HepG2 (cell line): Measurements from ENCODE around the gene MCEE. TPM values are rescaled to one million over a fixed set of nuclear protein-coding genes. Genes with fewer than 3 reads are reported as not detected.
A peak's percentile ranks its signal among the peaks of the same experiment; 100 is the strongest.

Source experiments
- HMG20A ChIP-seq: IDR thresholded peaks from 2 replicates; pipeline ENCODE4 v1.6.1; 2016; ENCODE audit warnings: borderline replicate concordance
- MBD4 ChIP-seq: IDR thresholded peaks from 2 replicates; pipeline ENCODE4 v1.6.1; 2012; ENCODE audit warnings: low read length, inconsistent platforms, borderline replicate concordance
- MED8 ChIP-seq: sonication (generic); formaldehyde crosslinking; IDR thresholded peaks from 2 replicates; pipeline ENCODE4 v1.8.1; 2023; ENCODE audit warnings: mild to moderate bottlenecking, missing genetic modification reagents; ENCODE audit not compliant: insufficient replicate concordance
- NR2F2 ChIP-seq: IDR thresholded peaks from 2 replicates; pipeline ENCODE4 v1.6.1; 2012; ENCODE audit warnings: low read depth, inconsistent platforms, borderline replicate concordance
- ONECUT2 ChIP-seq: sonication (generic); formaldehyde crosslinking; IDR thresholded peaks from 2 replicates; pipeline ENCODE4 v1.4.0; 2020; ENCODE audit warnings: missing genetic modification reagents
- PHF8 ChIP-seq: sonication (generic); formaldehyde crosslinking; IDR thresholded peaks from 2 replicates; pipeline ENCODE4 v1.5.0; 2020; ENCODE audit warnings: missing genetic modification reagents
- POLR2A ChIP-seq, 2 experiments: IDR thresholded peaks; 2 replicates each; pipeline ENCODE4 v1.6.1; 2011; ENCODE audit warnings: low read depth in 2 of 2, low read length in 2 of 2, mild to moderate bottlenecking in 1 of 2, moderate library complexity in 1 of 2; ENCODE audit not compliant: insufficient read depth in 1 of 2
- TAF1 ChIP-seq: sonication (generic); formaldehyde crosslinking; IDR thresholded peaks from 2 replicates; pipeline ENCODE4 v1.4.0; 2020; ENCODE audit warnings: missing genetic modification reagents
- ZFX ChIP-seq: sonication (generic); formaldehyde crosslinking; IDR thresholded peaks from 2 replicates; pipeline ENCODE4 v1.4.0; 2020; ENCODE audit warnings: mild to moderate bottlenecking, low read depth, missing genetic modification reagents, moderate library complexity
- ZFY ChIP-seq: sonication (generic); formaldehyde crosslinking; IDR thresholded peaks from 2 replicates; pipeline ENCODE4 v1.4.0; 2020; ENCODE audit warnings: missing genetic modification reagents
- ZNF335 ChIP-seq: sonication (generic); formaldehyde crosslinking; IDR thresholded peaks from 2 replicates; pipeline ENCODE4 v1.4.0; 2020; ENCODE audit warnings: missing genetic modification reagents
- polyA plus RNA-seq, 8 experiments: library from polyadenylated mRNA; depleted of rRNA in 3 of 8; stranded (reverse) in 7 of 8; unstranded in 1 of 8; fragments of >200 nt; fragmentation: Illumina TruSeq in 4 of 8; extraction: Trizol in 4 of 8; gene quantifications; 2 replicates each; pipeline versions ENCODE4 v1.2.1 to v1.2.3, GENCODE V29; 2011 to 2016; ENCODE audit warnings: low read depth in 4 of 8, missing spikeins in 1 of 8, mixed read lengths in 1 of 8; ENCODE audit not compliant: insufficient read depth in 1 of 8
- total RNA-seq, 5 experiments: library from RNA; depleted of rRNA; stranded (reverse); fragments of >200 nt; fragmentation: Illumina TruSeq; extraction: Trizol; gene quantifications; 2 replicates each; pipeline ENCODE4 v1.2.3, GENCODE V29; 2016; ENCODE audit warnings: low read depth in 1 of 5
- TF ChIP-seq, protein P1 (sequence below): sonication (generic); formaldehyde crosslinking; IDR thresholded peaks from 2 replicates; pipeline ENCODE4 v1.4.0; 2020; ENCODE audit warnings: missing genetic modification reagents, borderline replicate concordance
- TF ChIP-seq, protein P2 (sequence below): sonication (generic); formaldehyde crosslinking; IDR thresholded peaks from 2 replicates; pipeline ENCODE4 v1.4.0; 2020; ENCODE audit warnings: missing genetic modification reagents
- TF ChIP-seq, protein P3 (sequence below): sonication (generic); formaldehyde crosslinking; IDR thresholded peaks from 2 replicates; pipeline ENCODE4 v1.5.1; 2020; ENCODE audit warnings: mild to moderate bottlenecking, missing genetic modification reagents, borderline replicate concordance
- TF ChIP-seq, protein P4 (sequence below): sonication (generic); formaldehyde crosslinking; IDR thresholded peaks from 2 replicates; pipeline ENCODE4 v1.4.0; 2020; ENCODE audit warnings: missing genetic modification reagents

The MCEE gene
- total and polyA plus RNA-seq, 2 of the 13 experiments (the other 11 are each of a cell fraction or from before 2014, with no cell fraction given) = 32.0 to 66.9 TPM

DNA sequence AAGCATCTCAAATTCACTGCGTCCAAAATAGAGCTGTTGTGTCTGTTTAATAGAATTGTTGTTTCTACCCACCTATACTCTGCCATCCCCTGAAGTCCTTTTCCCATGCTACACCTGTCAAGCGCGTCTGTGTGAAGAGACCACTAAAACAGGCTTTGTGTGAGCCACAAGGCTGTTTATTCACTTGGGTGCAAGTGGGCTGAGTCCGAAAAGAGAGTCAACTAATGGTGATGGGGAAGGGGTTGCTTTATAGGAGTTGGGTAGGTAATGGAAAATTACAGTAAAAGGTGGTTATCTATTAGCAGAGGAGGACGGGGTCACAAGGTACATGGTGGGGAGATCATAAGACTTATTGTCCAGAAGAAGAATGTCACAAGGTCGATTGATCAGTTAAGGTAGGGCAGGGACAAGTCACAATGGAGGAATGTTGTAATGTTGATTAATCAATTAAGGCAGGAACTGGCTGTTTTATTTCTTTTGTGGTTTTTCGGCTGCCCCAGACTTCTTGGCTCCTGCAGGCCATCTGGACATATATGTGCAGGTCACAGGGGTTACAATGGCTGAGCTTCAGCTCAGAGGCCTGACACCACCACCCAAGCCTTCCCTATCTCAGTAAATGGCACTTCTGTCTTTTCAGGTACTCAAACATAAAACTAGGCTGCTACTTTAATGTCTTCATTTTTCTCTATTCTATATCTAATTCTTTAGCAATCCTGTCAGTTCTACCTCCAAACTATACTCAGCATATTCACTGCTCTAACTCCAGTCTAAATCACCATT, 1.5 kb upstream of the MCEE start (continued):
- TF ChIP-seq, protein P1, sequence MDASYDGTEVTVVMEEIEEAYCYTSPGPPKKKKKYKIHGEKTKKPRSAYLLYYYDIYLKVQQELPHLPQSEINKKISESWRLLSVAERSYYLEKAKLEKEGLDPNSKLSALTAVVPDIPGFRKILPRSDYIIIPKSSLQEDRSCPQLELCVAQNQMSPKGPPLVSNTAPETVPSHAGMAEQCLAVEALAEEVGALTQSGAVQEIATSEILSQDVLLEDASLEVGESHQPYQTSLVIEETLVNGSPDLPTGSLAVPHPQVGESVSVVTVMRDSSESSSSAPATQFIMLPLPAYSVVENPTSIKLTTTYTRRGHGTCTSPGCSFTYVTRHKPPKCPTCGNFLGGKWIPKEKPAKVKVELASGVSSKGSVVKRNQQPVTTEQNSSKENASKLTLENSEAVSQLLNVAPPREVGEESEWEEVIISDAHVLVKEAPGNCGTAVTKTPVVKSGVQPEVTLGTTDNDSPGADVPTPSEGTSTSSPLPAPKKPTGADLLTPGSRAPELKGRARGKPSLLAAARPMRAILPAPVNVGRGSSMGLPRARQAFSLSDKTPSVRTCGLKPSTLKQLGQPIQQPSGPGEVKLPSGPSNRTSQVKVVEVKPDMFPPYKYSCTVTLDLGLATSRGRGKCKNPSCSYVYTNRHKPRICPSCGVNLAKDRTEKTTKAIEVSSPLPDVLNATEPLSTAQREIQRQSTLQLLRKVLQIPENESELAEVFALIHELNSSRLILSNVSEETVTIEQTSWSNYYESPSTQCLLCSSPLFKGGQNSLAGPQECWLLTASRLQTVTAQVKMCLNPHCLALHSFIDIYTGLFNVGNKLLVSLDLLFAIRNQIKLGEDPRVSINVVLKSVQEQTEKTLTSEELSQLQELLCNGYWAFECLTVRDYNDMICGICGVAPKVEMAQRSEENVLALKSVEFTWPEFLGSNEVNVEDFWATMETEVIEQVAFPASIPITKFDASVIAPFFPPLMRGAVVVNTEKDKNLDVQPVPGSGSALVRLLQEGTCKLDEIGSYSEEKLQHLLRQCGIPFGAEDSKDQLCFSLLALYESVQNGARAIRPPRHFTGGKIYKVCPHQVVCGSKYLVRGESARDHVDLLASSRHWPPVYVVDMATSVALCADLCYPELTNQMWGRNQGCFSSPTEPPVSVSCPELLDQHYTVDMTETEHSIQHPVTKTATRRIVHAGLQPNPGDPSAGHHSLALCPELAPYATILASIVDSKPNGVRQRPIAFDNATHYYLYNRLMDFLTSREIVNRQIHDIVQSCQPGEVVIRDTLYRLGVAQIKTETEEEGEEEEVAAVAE (CRISPR knock-in tag) = peak; percentile 29; the same call in 1 of the 2 replicates
- TF ChIP-seq ZFX = peak; percentile 45; the same call in 1 of the 2 replicates
- peak; percentile 65 for TF ChIP-seq ZFY (CRISPR knock-in tag)
- TF ChIP-seq, protein P2, sequence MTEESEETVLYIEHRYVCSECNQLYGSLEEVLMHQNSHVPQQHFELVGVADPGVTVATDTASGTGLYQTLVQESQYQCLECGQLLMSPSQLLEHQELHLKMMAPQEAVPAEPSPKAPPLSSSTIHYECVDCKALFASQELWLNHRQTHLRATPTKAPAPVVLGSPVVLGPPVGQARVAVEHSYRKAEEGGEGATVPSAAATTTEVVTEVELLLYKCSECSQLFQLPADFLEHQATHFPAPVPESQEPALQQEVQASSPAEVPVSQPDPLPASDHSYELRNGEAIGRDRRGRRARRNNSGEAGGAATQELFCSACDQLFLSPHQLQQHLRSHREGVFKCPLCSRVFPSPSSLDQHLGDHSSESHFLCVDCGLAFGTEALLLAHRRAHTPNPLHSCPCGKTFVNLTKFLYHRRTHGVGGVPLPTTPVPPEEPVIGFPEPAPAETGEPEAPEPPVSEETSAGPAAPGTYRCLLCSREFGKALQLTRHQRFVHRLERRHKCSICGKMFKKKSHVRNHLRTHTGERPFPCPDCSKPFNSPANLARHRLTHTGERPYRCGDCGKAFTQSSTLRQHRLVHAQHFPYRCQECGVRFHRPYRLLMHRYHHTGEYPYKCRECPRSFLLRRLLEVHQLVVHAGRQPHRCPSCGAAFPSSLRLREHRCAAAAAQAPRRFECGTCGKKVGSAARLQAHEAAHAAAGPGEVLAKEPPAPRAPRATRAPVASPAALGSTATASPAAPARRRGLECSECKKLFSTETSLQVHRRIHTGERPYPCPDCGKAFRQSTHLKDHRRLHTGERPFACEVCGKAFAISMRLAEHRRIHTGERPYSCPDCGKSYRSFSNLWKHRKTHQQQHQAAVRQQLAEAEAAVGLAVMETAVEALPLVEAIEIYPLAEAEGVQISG (CRISPR knock-in tag) = peak; percentile 59
- peak; percentile 62 to 69 for TF ChIP-seq POLR2A (IDR thresholded peaks at IDR 0.05; ENCODE audit: insufficient read depth in 1 of 2, low read depth in 2 of 2, low read length in 2 of 2)
- TF ChIP-seq ZNF335 = 0 out of 2 replicates have a peak, but pooled peaks have one; percentile 33
- 0 out of 2 replicates have a peak, but pooled peaks have one; percentile 30 for TF ChIP-seq MBD4
- peak; percentile 9; the same call in 1 of the 2 replicates for TF ChIP-seq PHF8 (CRISPR knock-in tag)
- peak; percentile 84 for TF ChIP-seq ONECUT2
- TF ChIP-seq MED8 = peak; percentile 73
- peak; percentile 34; the same call in 1 of the 2 replicates for TF ChIP-seq TAF1
- peak; percentile 83 for TF ChIP-seq NR2F2
- TF ChIP-seq HMG20A (CRISPR knock-in tag) = peak; percentile 41; the same call in 1 of the 2 replicates
- TF ChIP-seq, protein P3, sequence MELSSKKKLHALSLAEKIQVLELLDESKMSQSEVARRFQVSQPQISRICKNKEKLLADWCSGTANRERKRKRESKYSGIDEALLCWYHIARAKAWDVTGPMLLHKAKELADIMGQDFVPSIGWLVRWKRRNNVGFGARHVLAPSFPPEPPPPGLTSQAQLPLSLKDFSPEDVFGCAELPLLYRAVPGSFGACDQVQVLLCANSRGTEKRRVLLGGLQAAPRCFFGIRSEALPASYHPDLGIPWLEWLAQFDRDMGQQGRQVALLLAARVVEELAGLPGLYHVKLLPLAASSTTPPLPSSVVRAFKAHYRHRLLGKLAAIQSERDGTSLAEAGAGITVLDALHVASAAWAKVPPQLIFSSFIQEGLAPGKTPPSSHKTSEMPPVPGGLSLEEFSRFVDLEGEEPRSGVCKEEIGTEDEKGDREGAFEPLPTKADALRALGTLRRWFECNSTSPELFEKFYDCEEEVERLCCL (CRISPR knock-in tag) = 0 out of 2 replicates have a peak, but pooled peaks have one; percentile 21
- TF ChIP-seq, protein P4, sequence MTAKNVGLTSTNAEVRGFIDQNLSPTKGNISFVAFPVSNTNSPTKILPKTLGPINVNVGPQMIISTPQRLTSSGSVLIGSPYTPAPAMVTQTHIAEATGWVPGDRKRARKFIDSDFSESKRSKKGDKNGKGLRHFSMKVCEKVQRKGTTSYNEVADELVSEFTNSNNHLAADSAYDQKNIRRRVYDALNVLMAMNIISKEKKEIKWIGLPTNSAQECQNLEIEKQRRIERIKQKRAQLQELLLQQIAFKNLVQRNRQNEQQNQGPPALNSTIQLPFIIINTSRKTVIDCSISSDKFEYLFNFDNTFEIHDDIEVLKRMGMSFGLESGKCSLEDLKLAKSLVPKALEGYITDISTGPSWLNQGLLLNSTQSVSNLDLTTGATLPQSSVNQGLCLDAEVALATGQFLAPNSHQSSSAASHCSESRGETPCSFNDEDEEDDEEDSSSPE (CRISPR knock-in tag) = peak; percentile 47; the same call in 1 of the 2 replicates
